GM21423 (cell line): Measurements from ENCODE around the gene LGALS12.
A peak's percentile ranks its signal among the peaks of the same experiment; 100 is the strongest.
"Not testable (repeated sequence)": the region's sequence is repeated elsewhere in the genome, so short reads cannot be mapped to it uniquely, and the experiment has no call there.

Experiments used
- ATAC-seq: cut with Tn5 transposase; IDR thresholded peaks from one replicate; pipeline ENCODE4 v1.9.1; 2021; ENCODE audit warnings: mild to moderate bottlenecking, moderate library complexity; ENCODE audit not compliant: unreplicated experiment

The LGALS12 gene

GRCh38 chr11:63504054-63504453 lies 1.8 kb upstream of the LGALS12 start:
- no peak for ATAC-seq

GRCh38 chr11:63504933-63505586 lies 824 bp upstream of the LGALS12 start:
- no peak for ATAC-seq

- no peak for ATAC-seq
Observed at GRCh38 chr11:63506876-63507275, 992 bp downstream of the LGALS12 start.

- no peak for ATAC-seq
Observed at GRCh38 chr11:63507511-63507910, 1.6 kb downstream of the LGALS12 start.

GRCh38 chr11:63508009-63508408 lies 2.1 kb downstream of the LGALS12 start:
- no peak for ATAC-seq

GRCh38 chr11:63508745-63509144 lies 2.9 kb downstream of the LGALS12 start:
- ATAC-seq: no peak

- no peak for ATAC-seq
Observed at GRCh38 chr11:63510360-63511047, 4.6 kb downstream of the LGALS12 start.

GRCh38 chr11:63511048-63511748 lies 5.3 kb downstream of the LGALS12 start:
- ATAC-seq: no peak

- no peak for ATAC-seq
Observed at GRCh38 chr11:63512816-63513215, 6.9 kb downstream of the LGALS12 start.

- no peak for ATAC-seq
Observed at GRCh38 chr11:63516109-63516508, 10.2 kb downstream of the LGALS12 start.

- ATAC-seq: no peak
Observed at GRCh38 chr11:63517156-63517555, 11.3 kb downstream of the LGALS12 start.

- no peak for ATAC-seq
Observed at GRCh38 chr11:63518548-63518947, 12.7 kb downstream of the LGALS12 start.

- no peak for ATAC-seq
Observed at GRCh38 chr11:63520606-63521170, 14.8 kb downstream of the LGALS12 start.

- no peak for ATAC-seq
Observed at GRCh38 chr11:63521896-63522295, 16.0 kb downstream of the LGALS12 start.

- no peak for ATAC-seq
Observed at GRCh38 chr11:63523151-63523550, 17.3 kb downstream of the LGALS12 start.

- no peak for ATAC-seq
Observed at GRCh38 chr11:63527667-63528066, 21.8 kb downstream of the LGALS12 start.

- not testable (repeated sequence) for ATAC-seq
Observed at GRCh38 chr11:63528156-63528555, 22.3 kb downstream of the LGALS12 start.

GRCh38 chr11:63528729-63529278 lies 22.9 kb downstream of the LGALS12 start:
- not testable (repeated sequence) for ATAC-seq

- ATAC-seq: not testable (repeated sequence)
Observed at GRCh38 chr11:63529373-63529772, 23.5 kb downstream of the LGALS12 start.

- no peak for ATAC-seq
Observed at GRCh38 chr11:63530021-63530420, 24.1 kb downstream of the LGALS12 start.

GRCh38 chr11:63531074-63531792 lies 25.3 kb downstream of the LGALS12 start:
- peak; percentile 82 for ATAC-seq
